GM18526 (cell line): ENCODE measurements around the gene CCL27.

Experiments used
- POLR2A ChIP-seq: IDR thresholded peaks from 3 replicates; pipeline ENCODE4 v1.6.1; 2011; ENCODE audit not compliant: insufficient read length; ENCODE audit errors: extremely low read depth

The CCL27 gene

GRCh38 chr9:34664281-34665066, 2.0 kb upstream of the CCL27 start:
- TF ChIP-seq POLR2A: no peak

GRCh38 chr9:34663303-34663605, 797 bp upstream of the CCL27 start:
- TF ChIP-seq POLR2A: no peak

- TF ChIP-seq POLR2A: no peak
Observed at GRCh38 chr9:34659592-34660253, 2.7 kb downstream of the CCL27 start.

DNA sequence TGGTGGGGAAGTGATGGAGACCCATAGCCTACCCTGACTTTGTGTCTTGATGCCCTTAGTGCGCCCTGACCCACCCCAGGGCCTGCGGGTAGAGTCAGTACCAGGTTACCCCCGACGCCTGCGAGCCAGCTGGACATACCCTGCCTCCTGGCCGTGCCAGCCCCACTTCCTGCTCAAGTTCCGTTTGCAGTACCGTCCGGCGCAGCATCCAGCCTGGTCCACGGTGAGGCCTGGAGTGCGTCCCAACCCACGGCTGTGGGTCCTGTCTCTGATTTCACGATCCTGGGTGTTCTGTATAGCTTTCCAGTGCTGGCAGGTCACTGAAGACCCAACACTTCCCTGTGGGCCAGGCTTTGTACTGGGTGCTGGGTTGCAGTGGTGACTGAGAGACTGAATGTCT, 4.0 kb downstream of the CCL27 start:
- no peak for TF ChIP-seq POLR2A

DNA sequence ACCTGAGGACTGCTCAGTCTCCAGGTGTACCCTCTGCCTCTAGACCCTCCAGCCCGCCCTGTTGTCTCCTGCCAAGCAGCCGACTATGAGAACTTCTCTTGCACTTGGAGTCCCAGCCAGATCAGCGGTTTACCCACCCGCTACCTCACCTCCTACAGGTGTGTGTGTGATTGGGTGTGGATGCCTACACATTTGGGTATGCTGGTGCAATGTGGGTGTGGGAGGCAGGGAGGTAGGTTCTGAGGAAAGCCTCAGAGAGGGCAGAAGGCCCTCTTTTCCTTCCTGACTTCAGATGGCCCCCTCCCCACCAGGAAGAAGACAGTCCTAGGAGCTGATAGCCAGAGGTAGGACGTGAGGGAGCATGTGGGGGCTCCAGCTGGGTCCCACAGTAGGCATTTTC, 5.5 kb downstream of the CCL27 start:
- no peak for TF ChIP-seq POLR2A

DNA sequence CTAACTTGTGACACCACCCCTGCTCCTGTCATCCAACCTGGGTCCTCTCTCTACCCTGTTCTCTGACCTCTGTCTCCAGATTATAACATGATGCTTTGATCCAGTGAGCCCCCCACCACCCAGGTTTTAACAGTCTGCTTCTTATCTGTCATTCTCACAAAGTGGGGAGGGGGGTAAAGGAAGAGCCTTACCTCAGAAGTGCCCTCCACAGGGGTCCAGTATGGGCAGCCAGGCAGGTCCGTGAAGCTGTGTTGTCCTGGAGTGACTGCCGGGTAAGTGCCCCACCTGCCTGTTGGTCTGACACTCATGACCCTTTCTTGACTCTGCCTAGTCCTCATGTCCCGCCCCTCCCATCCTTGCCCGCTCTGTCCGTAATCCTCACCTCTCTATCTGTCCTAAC, 7.1 kb downstream of the CCL27 start:
- TF ChIP-seq POLR2A: no peak

DNA sequence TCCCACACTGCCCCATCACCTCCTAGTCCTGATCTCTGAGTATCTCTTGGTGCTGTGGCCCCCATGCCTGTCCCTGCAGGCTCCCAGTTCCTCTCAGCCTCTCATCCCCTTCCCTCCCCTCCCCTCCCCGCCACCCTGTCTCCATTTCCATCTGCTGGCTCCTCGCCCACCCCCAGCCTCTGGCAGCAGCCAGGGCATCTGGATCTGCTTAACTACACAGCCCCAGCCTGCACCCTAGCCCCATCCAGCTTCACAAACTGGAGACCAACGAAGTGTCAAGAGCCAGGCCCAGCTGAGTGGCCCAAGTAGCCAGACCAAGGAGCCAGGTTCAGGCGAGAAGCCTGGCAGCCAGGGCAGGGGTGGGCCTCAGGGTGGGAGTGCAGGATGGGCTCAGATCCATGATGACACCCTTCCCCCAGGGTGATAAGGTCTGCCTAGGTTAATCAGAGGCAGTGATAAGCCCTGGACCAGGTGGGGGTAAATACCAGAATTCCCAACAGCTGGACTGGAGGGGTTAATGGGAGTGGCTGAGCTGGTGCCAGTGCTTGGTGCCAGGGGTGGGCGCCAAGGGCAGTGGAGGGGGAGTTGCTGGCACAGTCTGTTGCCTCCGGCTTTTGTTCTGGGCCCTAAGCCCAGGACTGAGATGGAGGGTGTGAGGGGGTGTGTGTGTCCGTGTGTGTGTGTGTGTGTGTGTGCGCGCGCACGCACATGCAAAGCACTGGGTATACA, 8.0 kb downstream of the CCL27 start:
- no peak for TF ChIP-seq POLR2A

- TF ChIP-seq POLR2A: no peak
Observed at GRCh38 chr9:34653151-34654072, 9.0 kb downstream of the CCL27 start.

- no peak for TF ChIP-seq POLR2A
Observed at GRCh38 chr9:34652602-34653000, 9.9 kb downstream of the CCL27 start.

DNA sequence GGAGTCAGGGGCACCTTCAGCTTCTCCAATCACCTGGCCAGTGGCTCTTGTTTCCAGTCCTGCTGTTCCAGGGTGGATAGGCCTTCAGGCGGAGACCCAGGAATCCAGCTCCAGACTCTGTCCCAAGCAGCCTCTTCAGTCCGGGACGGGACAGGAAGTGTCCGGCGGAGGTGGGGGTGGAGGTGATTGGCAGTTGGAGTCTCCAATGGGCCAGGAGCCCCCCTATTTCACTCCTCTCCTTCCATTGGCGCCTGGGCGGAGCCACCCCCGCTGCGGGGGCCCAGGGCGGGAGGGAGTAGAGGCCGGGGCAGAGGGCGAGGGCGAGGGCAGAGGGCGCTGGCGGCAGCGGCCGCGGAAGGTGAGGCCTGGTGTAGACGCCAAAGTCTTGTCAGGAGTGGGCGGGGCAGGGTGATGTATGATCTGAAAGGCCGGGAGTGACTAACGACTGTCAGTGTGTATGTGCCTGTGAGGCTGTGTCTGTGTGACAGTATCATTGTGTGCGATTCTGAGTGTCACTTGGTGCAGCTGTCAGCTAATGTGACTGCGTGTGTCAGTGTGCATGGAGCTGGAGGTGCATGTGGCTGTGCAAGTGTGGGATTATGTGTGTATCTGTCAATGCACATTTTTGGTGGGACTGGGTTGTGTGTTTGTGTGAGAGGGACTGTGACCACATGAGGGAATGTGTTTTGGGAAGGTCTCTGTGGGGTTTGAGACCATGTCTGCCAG, 10.4 kb downstream of the CCL27 start, which contains the start of gene IL11RA:
Gene IL11RA, plus strand, starts transcription at position 310 of the 726 bp plus-strand sequence. CDS start 3,033 bp downstream, outside the sequence.
- TF ChIP-seq POLR2A: no peak

DNA sequence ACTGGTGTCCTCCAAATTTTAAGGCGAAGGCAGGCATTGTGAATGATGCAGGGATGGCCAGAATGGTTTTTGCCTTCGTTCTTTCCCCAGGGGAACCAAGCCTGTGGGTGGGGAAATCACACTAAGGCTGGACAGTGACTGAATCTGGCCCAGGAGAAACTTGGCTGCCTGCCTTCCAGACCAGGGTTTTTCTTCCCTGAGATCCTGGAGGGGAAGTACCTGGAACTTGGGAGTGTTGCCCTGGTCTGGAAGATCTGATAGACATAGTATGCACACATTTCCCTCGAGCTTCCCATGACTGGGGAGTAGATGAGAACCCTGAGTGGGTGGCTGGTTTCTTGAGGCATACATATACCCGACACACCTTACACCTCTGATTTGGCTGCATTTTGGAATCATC, 11.1 kb downstream of the CCL27 start:
- no peak for TF ChIP-seq POLR2A

GRCh38 chr9:34650816-34651215, 11.6 kb downstream of the CCL27 start:
- no peak for TF ChIP-seq POLR2A

- TF ChIP-seq POLR2A: no peak
Observed at GRCh38 chr9:34648673-34649072, 13.8 kb downstream of the CCL27 start.

- no peak for TF ChIP-seq POLR2A
Observed at GRCh38 chr9:34647651-34648050, 14.8 kb downstream of the CCL27 start.

GRCh38 chr9:34647084-34647403, 15.4 kb downstream of the CCL27 start:
- TF ChIP-seq POLR2A: no peak
